ENCODE results near the gene GRID1.

- TF ChIP-seq ZNF274 (IDR thresholded peaks at IDR 0.05; ENCODE audit: low read depth, low read length): no peak
- TF ChIP-seq SUZ12 (IDR thresholded peaks at IDR 0.05; ENCODE audit: extremely low read depth, insufficient read depth, insufficient read length): no peak
Measured at GRCh38 chr10:86304436-86304835, 62.2 kb downstream of the GRID1 start.
